GM18526 (cell line): Measurements from ENCODE around the gene PTGER4.

Experiments
- POLR2A ChIP-seq: IDR thresholded peaks from 3 replicates; pipeline ENCODE4 v1.6.1; 2011; ENCODE audit not compliant: insufficient read length; ENCODE audit errors: extremely low read depth

The PTGER4 gene

GRCh38 chr5:40682154-40683017, 2.7 kb downstream of the PTGER4 start:
- TF ChIP-seq POLR2A = no peak

GRCh38 chr5:40683305-40683704, 3.6 kb downstream of the PTGER4 start:
- no peak for TF ChIP-seq POLR2A

- TF ChIP-seq POLR2A = no peak
Observed at GRCh38 chr5:40685193-40685592, 5.5 kb downstream of the PTGER4 start.

GRCh38 chr5:40685976-40686486, 6.3 kb downstream of the PTGER4 start:
- no peak for TF ChIP-seq POLR2A

- no peak for TF ChIP-seq POLR2A
Observed at GRCh38 chr5:40687321-40687720, 7.6 kb downstream of the PTGER4 start.

GRCh38 chr5:40688127-40688761, 8.5 kb downstream of the PTGER4 start:
- TF ChIP-seq POLR2A = no peak

GRCh38 chr5:40688996-40689395, 9.3 kb downstream of the PTGER4 start:
- no peak for TF ChIP-seq POLR2A

GRCh38 chr5:40689438-40689837, 9.7 kb downstream of the PTGER4 start:
- TF ChIP-seq POLR2A = no peak

- no peak for TF ChIP-seq POLR2A
Observed at GRCh38 chr5:40690267-40690666, 10.6 kb downstream of the PTGER4 start.

- TF ChIP-seq POLR2A = no peak
Observed at GRCh38 chr5:40691894-40692293, 12.2 kb downstream of the PTGER4 start.

- TF ChIP-seq POLR2A = no peak
Observed at GRCh38 chr5:40694433-40694832, 14.7 kb downstream of the PTGER4 start.

- no peak for TF ChIP-seq POLR2A
Observed at GRCh38 chr5:40700116-40700782, 20.5 kb downstream of the PTGER4 start.

- no peak for TF ChIP-seq POLR2A
Observed at GRCh38 chr5:40714001-40714400, 34.3 kb downstream of the PTGER4 start.

- no peak for TF ChIP-seq POLR2A
Observed at GRCh38 chr5:40716000-40716399, 36.3 kb downstream of the PTGER4 start.

GRCh38 chr5:40716590-40716989, 36.9 kb downstream of the PTGER4 start:
- TF ChIP-seq POLR2A = no peak

- TF ChIP-seq POLR2A = no peak
Observed at GRCh38 chr5:40717281-40717680, 37.6 kb downstream of the PTGER4 start.

GRCh38 chr5:40720069-40720468, 40.4 kb downstream of the PTGER4 start:
- TF ChIP-seq POLR2A = no peak
